ENCODE data around the gene TSPO2. TPM values are rescaled to one million over a fixed set of nuclear protein-coding genes. Genes with fewer than 3 reads are reported as not detected.

TSPO2 gene
- total RNA-seq, 1 donor from 2014 or later, result not detected

DNA sequence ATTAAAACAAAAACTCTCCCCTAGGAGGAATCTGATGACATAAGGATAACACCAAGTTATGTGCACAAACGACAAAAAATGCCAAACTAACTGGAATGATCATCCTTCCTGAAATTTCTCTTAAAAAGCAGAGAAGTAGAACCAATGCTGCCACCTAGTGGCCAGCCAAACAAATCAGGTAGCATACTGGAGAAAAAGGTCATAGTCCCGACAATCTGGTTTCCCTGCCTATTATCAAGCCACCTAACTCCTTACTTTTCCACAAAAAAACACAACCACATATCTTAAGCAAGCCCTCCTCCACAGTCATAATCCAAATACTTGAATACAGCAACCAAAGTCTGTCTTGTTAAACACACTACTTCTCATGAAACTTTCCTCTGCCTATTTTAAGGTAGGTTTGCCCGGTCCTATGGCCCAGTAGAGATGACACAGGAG lies 24.6 kb downstream of the TSPO2 start:
- ATAC-seq (no peak), DNase-seq (ENCODE audit: missing footprints) (no peak)

DNA sequence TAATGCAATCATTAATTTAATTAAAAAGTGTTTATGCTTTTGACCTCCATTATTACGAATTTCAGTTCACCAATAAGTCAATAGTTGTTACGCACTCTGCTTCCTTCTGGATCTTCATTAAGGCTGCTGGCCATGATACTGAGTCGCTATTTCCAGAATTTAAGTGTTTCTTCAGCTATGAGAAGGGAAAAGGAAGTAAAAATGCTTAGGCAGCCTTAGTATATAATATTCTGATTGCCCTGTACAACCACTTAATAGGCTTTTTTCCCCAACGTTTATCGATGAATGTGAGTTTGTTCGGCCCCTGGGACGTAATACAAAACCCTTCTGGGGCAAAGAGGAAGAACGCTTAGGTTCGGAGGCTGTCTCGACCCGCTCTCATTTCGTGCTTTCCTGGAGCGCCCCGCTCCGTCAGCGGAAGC lies 29.2 kb downstream of the TSPO2 start:
- intact Hi-C loops (cut with DNase I), result no loop called here
- no peak for ATAC-seq
- DNase-seq (ENCODE audit: missing footprints), result no peak

More for the DNA sequence above, 24.6 kb downstream of the TSPO2 start:
- intact Hi-C loops (cut with DNase I), result loop anchor here (2.0 to 5.0 kb wide), 2 partner anchors 38 to 60 kb away; no protein-coding TSS in a partner anchor

DNA sequence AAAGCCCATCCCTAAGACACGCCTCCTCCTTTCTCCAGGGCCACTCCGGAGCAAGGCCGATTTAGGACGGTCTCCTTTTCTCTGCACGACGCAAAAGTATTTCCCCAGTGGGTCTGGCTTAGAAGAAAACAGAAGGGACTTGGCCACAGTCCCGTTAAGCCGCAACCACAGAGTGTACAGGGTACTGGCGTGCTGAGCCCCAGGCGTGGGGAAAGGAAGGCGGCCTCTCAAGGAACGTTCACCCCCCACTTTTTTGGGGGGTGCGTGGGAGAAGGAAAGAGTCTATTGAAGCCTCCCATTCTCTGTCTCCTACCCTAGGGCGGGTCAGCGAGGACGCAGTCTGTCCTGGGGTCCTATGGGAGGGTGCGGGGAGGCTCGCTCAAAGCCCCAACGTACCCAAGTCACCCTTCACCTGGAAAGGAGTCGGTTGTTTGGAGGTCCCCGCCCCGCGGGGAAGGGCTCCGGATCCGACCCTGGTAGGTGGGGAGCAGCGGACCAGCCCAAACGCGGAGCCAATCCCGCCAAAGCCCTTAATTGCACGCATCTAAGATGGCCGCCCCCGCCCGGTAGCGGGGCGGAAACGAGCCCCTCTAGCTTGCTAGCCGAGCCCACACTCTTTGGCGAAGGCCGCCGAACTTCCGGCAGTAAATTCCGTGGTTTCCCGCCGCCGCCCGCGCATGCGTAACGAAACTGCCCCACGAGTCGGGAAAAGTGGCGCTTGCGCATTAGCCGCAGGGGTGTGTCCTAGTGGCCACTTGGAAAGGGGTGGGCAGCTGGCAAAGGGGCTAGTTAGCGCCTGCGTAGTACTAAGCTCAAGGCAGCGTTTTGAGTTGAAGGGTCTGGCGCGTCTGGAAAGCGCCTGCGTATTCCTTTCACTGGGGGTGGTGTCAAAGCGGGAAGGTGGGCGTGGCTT lies 29.9 kb downstream of the TSPO2 start, which contains the start of gene OARD1:
Gene OARD1 (minus strand): TSS at position 434 of the 913 bp plus-strand sequence. CDS start 722 bp downstream, outside the sequence.
- ATAC-seq (peak; percentile 87), DNase-seq (ENCODE audit: missing footprints) (peak; percentile 99)
- intact Hi-C loops (cut with DNase I), result no loop called here

DNA sequence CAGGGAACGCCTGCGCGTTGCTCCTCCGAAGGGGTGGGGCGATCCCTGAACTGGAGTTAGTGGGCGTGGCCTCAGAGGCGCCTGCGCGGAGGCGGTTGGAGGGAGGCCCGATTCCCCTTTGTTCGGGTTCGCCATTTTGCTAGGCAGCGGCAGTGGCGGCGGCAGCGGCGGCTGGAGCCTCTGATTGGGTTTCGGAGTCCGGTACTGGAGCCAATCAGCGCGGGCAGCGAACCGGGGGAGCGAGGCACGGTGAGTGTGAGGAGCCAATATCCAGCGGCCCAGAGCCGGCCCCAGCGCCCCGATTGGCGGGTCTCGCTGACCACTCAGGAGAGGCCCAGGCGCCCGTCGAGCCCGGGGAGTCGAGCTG lies 30.6 kb downstream of the TSPO2 start, which contains the start of gene NFYA:
Gene NFYA (plus strand): TSS at position 139 of the 367 bp plus-strand sequence. CDS start 6,116 bp downstream, outside the sequence.
- ATAC-seq, result peak; percentile 81
- intact Hi-C loops (cut with DNase I), result no loop called here
- DNase-seq (ENCODE audit: missing footprints), result peak; percentile 99

DNA sequence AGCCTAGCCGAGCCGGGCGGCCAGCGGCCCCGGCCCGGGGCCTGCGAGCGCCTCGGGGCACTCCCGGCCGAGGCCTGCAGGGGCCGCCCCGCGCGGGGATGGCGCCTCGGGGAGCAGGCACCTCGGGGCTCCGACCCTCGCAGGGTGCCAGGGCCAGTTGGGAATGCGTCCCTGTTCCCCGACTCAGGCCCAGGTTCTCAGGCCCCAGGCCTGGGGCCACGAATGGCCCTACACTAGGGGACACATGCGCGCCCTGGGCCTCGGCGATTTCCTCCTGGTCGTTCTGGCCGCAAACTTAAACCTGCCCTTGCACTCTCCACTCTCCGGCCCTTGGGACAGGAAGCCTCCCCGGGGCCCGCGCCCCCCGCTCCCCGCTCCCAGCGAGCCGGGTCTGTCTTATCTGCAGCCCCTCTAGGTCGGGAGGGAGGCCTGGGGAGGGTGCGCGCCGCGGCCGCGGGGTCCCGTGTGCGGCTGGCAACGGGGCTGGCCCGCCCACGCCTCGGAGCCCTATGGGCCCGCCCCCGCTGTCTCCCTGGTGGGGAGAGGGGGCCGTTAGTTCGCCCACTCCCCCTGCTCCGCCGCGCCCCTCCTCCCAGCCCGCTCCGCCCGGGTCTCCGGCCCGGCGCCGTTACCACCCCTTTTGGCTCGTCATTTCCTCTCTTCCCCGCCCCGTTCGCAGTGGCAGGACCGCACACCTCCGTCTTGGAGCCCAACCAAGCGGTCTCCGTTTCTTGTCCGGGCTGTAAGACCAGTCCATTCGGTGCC lies 31.1 kb downstream of the TSPO2 start:
- peak; percentile 92 for DNase-seq (ENCODE audit: missing footprints)
- peak; percentile 20 for ATAC-seq
- intact Hi-C loops (cut with DNase I), result no loop called here

DNA sequence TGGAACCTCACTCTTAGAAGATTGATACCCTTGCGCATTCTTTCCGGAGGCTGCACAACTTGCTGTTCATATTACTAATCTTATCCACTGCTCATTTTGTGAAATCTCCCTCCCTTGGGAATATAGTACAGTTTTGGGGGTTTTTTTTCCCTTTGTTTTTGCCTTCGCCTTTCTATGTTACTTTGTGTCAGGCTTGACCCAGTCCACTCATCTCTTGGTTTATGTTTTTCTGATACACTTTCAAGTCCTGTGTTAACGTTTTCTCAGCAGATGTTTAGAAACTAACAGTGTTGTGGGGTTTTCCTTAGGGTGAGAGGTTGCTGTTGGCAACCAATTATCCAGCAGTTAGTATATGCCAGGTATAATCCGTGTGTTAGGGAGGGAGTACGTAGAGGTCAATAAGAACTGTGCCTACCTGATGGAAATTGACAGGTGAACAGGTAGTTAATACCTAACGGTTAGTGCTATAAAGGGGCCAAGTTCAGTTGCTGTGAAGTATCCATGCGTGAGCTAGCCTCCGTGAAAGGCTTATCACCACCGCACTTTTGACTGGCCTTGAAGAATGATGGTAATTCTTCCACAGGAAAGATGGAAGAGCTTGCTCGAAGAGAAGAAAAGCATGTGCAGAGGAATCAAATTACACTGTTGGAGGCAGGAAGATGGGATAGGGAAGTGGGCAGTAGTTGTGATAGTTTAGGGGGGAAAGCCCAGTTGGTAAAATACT lies 31.9 kb downstream of the TSPO2 start:
- no peak for ATAC-seq
- intact Hi-C loops (cut with DNase I), result no loop called here
- DNase-seq (ENCODE audit: missing footprints), result no peak

DNA sequence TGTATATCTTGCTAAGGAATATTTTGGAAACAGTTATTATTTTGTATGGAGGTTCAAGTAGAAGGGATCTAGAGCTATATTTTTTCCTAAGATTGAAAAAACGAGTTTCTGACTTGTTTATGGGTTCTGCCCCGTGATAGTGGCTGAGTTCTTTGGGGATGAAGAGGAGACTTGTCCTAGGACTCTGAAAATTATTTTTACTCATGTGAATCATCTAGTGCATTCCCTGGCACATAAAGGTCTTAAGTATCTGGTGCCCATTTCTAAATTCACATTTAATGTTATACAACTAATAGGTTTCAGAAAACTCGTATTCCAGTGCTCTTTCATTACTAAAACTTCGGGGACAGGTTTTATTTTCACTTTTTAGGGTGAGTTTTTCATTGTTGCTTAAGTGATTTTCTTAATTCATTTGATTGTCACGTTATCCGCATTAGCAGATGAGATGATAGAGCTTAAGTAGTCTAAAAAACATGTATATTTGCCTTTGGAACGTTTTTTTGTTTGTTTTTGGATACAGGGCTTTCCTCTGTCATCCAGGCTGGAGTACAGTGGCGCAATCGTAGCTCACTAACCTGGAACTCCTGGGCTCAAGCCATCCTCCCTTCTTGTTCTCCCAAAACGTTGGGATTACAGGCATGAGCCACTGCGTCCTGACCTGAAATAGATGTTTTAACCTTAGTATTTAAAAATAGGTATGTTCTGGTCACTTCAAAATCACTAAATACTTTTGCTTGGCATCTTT lies 32.6 kb downstream of the TSPO2 start:
- DNase-seq (ENCODE audit: missing footprints), result no peak
- intact Hi-C loops (cut with DNase I), result no loop called here
- no peak for ATAC-seq

DNA sequence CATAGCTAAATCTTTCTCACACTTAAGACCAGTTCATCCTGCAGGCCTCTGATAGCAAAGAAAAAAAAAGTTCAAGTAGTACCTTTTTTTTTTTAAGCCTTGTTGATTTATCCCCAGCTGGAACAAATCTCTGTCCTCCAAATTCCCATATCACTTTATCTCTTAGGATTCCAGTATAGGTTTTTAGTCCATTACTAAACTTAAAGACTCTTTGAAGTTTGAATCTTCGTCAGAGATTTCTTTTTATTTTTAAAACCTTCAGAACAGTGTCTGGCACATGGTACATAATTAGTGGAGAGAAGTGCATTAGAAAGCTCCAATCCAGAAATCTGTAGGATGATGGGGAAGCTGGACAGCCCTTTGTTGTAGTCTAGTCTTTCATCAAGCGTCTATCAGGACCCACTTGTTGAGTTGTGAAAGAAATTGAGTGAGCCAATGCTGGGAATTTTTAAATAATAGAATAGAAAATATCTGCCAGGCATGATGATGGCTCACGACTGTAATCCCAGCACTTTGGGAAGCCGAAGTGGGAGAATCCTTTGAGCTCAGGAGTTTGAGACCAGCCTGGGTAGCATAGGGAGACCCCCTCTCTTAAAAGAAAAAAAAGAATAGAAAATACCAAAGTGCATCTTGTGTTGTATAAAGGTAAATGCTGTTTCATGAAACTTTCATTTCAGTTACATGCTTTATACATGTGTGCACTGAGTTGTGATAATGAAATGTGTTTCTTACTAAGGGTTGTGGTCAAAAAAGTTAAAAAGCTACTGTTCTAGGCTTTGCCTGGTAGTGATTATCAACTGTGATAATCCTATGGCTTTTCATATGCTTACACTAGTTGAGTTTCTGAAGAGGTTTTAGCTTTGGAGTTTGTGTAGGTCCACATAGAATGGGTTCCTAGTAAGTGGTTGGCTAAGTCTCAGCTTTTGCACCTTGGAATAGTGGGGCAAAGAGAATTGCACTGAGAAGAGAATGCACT lies 33.7 kb downstream of the TSPO2 start:
- DNase-seq (ENCODE audit: missing footprints), result no peak
- ATAC-seq, result no peak

DNA sequence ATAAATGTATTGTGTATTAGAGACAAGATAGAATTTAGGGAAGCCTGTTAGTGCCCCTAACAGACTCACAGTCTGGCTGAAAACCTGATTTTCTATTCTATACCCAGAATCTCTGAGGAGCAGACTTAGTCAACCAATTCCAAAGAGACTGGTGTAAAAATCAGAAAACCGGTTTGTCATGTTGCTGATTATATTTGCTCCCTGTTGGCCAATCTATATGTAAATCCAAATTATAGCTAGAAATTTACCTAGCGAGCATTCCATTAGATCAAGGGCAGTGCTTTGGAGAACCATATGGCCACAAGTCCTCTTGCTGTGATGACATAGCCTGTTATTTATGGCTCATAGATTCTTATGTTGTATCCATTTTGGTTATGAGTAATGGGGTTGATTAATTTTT lies 35.3 kb downstream of the TSPO2 start:
- DNase-seq (ENCODE audit: missing footprints) (no peak), ATAC-seq (no peak)
- intact Hi-C loops (cut with DNase I), result no loop called here

More for the DNA sequence above, 33.7 kb downstream of the TSPO2 start:
- intact Hi-C loops (cut with DNase I), result no loop called here

DNA sequence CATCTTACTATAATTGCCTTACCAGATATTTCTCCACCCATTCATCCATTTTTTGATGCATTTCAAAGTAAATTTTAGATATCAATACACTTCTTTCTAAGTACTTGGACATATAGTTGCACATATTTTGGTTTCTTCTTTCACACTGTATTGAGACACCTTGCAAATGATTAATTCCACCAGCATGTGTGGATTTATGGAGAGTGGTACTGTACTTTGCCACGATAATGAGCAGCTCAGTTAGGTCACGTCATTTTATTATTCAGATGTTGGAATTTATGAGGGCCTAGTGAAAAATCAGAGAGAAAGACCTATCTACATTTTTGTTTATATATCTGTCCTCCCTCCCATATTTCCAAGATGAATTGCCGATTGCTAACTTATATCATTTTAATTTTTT lies 35.8 kb downstream of the TSPO2 start:
- DNase-seq (ENCODE audit: missing footprints) (no peak), ATAC-seq (no peak)
- intact Hi-C loops (cut with DNase I), result no loop called here

DNA sequence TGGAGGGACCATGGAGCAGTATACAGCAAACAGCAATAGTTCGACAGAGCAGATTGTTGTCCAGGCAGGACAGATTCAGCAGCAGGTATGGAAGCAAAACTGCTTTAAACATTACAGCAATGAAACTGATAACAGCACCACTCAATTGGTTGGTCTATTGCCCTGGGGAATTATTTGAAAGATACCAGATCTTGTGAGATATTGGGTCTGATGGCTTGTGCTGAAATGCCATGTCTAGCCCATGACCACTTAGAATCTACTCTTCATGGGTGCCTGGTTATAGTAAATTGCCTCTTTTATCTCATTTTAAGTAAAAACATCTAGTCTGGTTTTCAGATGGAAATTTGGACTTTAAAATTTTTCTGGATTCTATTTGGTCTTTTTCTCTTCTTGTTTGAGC lies 36.8 kb downstream of the TSPO2 start:
- DNase-seq (ENCODE audit: missing footprints) (no peak), ATAC-seq (no peak)
- intact Hi-C loops (cut with DNase I), result no loop called here

DNA sequence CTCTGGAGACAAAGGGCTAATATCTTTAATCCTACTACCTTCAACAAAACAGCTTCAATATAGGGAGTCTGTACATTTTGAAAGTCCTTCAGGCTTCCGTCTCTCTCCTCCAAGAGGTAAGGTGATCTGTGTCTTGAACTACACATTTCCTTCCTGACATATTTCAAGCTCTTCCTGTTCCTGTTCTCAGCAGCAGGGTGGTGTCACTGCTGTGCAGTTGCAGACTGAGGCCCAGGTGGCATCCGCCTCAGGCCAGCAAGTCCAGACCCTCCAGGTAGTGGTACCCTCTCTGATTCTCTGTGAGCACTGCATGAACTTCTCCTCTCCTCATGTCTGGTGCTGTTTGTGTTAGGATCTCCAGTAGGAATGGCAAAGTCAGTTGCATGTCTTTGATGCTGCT lies 38.4 kb downstream of the TSPO2 start:
- ATAC-seq (no peak), DNase-seq (ENCODE audit: missing footprints) (no peak)
- intact Hi-C loops (cut with DNase I), result no loop called here

DNA sequence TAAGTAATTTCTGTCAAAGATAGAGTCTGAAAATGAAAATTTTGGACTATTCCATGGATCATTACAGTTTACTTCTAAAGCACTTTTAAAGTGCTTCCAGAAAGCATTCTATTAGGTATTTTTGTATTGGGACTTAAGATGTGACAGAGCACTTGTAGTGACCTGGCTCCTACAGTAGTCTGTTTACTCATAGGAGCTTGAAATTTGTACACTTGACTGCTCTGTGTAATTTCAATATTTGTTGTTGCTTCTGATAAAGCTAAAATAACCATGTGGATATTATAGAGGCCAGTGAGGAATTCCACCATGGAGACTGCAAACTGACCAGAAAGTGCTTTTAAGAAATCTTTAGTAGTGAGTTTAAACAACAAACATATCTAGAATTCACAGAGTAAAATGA lies 40.8 kb downstream of the TSPO2 start:
- intact Hi-C loops (cut with DNase I), result no loop called here
- no peak for DNase-seq (ENCODE audit: missing footprints)
- ATAC-seq, result no peak

DNA sequence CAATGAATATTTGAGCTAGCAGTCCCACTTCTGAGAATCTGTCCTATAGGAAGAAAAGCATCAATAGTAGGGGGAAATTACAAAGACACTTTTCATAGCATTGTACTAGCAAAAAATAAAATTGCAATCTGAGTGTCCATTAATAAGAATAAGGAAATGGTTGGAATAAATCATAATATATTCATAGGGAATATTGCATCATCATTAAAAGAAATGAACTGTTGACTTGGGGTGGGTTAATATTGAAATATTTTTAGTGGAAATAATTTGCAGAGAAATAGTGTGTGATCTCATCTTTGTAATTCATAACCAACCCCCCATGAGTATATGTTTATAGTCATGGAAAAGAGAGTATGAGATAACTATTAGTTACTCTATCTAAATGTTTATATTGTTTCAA lies 42.9 kb downstream of the TSPO2 start:
- ATAC-seq (no peak), DNase-seq (ENCODE audit: missing footprints) (no peak)
- intact Hi-C loops (cut with DNase I), result no loop called here

DNA sequence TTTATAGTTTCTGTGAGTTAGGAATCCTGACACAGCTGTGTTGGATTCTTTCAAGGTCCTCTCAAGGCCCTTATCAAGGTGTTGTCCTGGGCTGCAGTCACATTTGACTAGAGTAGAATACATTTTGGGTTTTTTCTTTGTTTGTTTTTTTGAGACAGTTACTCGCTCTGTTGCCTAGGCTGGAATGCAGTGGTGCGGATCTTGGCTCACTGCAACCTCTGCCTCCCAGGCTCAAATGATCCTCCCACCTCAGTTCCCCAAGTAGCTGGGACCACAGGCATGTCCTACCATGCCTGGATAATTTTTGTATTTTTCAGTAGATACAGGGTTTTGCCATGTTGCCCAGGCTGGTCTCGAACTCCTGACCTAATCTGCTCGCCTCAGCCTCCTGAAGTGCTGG lies 46.2 kb downstream of the TSPO2 start:
- ATAC-seq (no peak), DNase-seq (ENCODE audit: missing footprints) (no peak)
- intact Hi-C loops (cut with DNase I), result no loop called here

DNA sequence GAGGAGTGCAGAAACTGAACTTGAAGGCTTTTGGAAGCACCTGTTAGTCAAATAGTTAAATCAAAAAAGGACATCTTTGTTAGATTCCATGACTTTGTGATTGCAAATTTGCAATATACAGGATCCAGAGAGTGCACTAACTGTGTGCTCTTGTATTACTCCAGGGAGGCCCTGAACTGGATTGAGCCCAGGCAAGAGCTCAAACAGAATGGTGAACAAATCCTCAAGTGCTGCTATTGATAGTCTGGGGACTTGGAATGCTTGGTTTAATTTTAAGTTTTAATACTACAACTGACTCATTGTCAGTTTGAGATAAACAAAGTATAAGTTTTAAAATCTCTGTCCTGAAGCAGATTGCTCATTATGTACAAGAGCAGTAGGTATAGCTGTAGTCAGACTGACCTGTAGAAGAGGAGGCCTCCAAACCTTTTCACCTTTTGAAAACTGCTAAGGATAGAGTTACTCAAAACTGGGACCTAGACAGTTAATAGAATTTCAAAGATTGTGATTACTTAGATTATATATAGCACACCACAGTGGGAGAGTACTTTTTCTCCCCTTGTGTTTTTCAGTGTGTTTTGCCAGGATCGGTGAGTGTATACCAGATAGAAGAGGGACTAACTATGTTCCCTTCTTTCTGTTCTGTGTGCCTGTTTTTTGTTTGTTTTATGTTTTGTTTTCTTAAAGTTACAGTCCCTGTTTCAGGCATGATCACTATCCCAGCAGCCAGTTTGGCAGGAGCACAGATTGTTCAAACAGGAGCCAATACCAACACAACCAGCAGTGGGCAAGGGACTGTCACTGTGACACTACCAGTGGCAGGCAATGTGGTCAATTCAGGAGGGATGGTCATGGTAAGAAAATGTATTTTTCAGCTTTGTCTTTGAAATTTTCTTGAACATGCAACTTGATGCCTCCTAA lies 48.8 kb downstream of the TSPO2 start:
- intact Hi-C loops (cut with DNase I), result loop anchor here (10.0 kb wide), 1 partner anchor 224 kb away; no protein-coding TSS in a partner anchor
- ATAC-seq, result no peak
- no peak for DNase-seq (ENCODE audit: missing footprints)
